CD14-positive monocyte (primary cell): ENCODE results near the gene MEX3C. TPM values are rescaled to one million over a fixed set of nuclear protein-coding genes. Genes with fewer than 3 reads are reported as not detected.

Experiments
- DNase-seq, 3 donors: peaks; one replicate each; pipeline ENCODE4 v3.0.0-alpha.2; 2011 to 2022
- H2AFZ ChIP-seq: 2 replicates; pipeline ENCODE4 v1.6.0; 2012; ENCODE audit warnings: mild to moderate bottlenecking, low read depth, low read length, inconsistent platforms; ENCODE audit not compliant: insufficient read depth, poor library complexity, severe bottlenecking
- H3K27ac ChIP-seq, 2 donors: 1 replicate in 1 of 2; 2 replicates in 1 of 2; pipeline ENCODE4 v1.5.1; 2012 to 2013; ENCODE audit warnings: low read length in 2 of 2, control low read depth in 1 of 2, inconsistent platforms in 1 of 2, low read depth in 1 of 2, mild to moderate bottlenecking in 1 of 2
- H3K27me3 ChIP-seq, 2 donors: one replicate each; pipeline versions ENCODE4 v1.6.0 to v1.6.1; 2011 to 2013; ENCODE audit warnings: low read length in 2 of 2; ENCODE audit not compliant: control insufficient read depth in 2 of 2, insufficient read depth in 2 of 2
- H3K36me3 ChIP-seq, 2 donors: replicated peaks in 1 of 2; 1 replicate in 1 of 2; 2 replicates in 1 of 2; pipeline versions ENCODE4 v1.5.1 to v1.6.1; 2012 to 2013; ENCODE audit warnings: low read length in 2 of 2, control low read depth in 1 of 2, inconsistent platforms in 1 of 2, mild to moderate bottlenecking in 1 of 2; ENCODE audit not compliant: insufficient read depth in 2 of 2, control insufficient read depth in 1 of 2
- H3K4me1 ChIP-seq, 2 donors: 1 replicate in 1 of 2; 2 replicates in 1 of 2; pipeline versions ENCODE4 v1.5.1 to v1.6.1; 2012 to 2013; ENCODE audit warnings: low read length in 2 of 2, control low read depth in 1 of 2, inconsistent platforms in 1 of 2, mild to moderate bottlenecking in 1 of 2, moderate library complexity in 1 of 2; ENCODE audit not compliant: insufficient read depth in 2 of 2, control insufficient read depth in 1 of 2
- H3K4me2 ChIP-seq: replicated peaks from 2 replicates; pipeline ENCODE3; 2012; ENCODE audit warnings: low read length, moderate library complexity, mild to moderate bottlenecking; ENCODE audit not compliant: poor library complexity, severe bottlenecking; ENCODE audit errors: extremely low read depth
- H3K4me3 ChIP-seq, 3 experiments: fragments of 200-600 bp in 1 of 3; sonication (generic) in 1 of 3; replicated peaks in 1 of 3; 1 replicate in 2 of 3; 2 replicates in 1 of 3; pipeline ENCODE4 v1.5.1; 2011 to 2013; ENCODE audit warnings: low read length in 3 of 3, mild to moderate bottlenecking in 3 of 3, control low read depth in 2 of 3, low read depth in 2 of 3, inconsistent platforms in 1 of 3, moderate library complexity in 1 of 3
- H3K79me2 ChIP-seq: 2 replicates; pipeline ENCODE4 v1.6.0; 2012; ENCODE audit warnings: mild to moderate bottlenecking, control low read depth, inconsistent platforms, low read length, moderate library complexity; ENCODE audit not compliant: insufficient read depth
- H3K9ac ChIP-seq: 2 replicates; pipeline ENCODE4 v1.6.0; 2017; ENCODE audit warnings: low read length, mild to moderate bottlenecking; ENCODE audit not compliant: insufficient read depth, poor library complexity, severe bottlenecking
- H3K9me3 ChIP-seq, 2 donors: replicated peaks in 1 of 2; 1 replicate in 1 of 2; 2 replicates in 1 of 2; pipeline versions ENCODE4 v1.5.1 to v1.6.1; 2012 to 2013; ENCODE audit warnings: low read length in 2 of 2, control low read depth in 1 of 2; ENCODE audit not compliant: control insufficient read depth in 1 of 2, insufficient read depth in 1 of 2
- H4K20me1 ChIP-seq: 2 replicates; pipeline ENCODE4 v1.6.0; 2012; ENCODE audit warnings: mild to moderate bottlenecking, low read length, control low read depth, moderate library complexity; ENCODE audit not compliant: insufficient read depth
- H3K27ac Mint-ChIP-seq, 7 donors: one replicate each; pipeline ENCODE4 v1.8.0; 2020; ENCODE audit warnings: mild to moderate bottlenecking in 7 of 7, mixed read lengths in 7 of 7, moderate library complexity in 6 of 7, inconsistent platforms in 2 of 7
- H3K27me3 Mint-ChIP-seq, 3 donors: one replicate each; pipeline ENCODE4 v1.8.0; 2021 to 2022; ENCODE audit warnings: low read depth in 3 of 3, mild to moderate bottlenecking in 3 of 3, mixed read lengths in 3 of 3, moderate library complexity in 3 of 3, inconsistent platforms in 1 of 3
- H3K36me3 Mint-ChIP-seq, 2 donors: one replicate each; pipeline ENCODE4 v1.8.0; 2020; ENCODE audit warnings: mixed read lengths in 2 of 2, inconsistent platforms in 1 of 2, mild to moderate bottlenecking in 1 of 2
- H3K4me1 Mint-ChIP-seq: one replicate; pipeline ENCODE4 v1.8.0; 2020; ENCODE audit warnings: mild to moderate bottlenecking, mixed read lengths
- H3K4me3 Mint-ChIP-seq, 2 donors: one replicate each; pipeline ENCODE4 v1.8.0; 2020; ENCODE audit warnings: mild to moderate bottlenecking in 2 of 2, mixed read lengths in 2 of 2, moderate library complexity in 1 of 2
- H3K9me3 Mint-ChIP-seq, 7 donors: one replicate each; pipeline ENCODE4 v1.8.0; 2020 to 2022; ENCODE audit warnings: mixed read lengths in 7 of 7, mild to moderate bottlenecking in 6 of 7, moderate library complexity in 6 of 7, inconsistent platforms in 2 of 7
- WGBS: methylation state at CpG from one replicate; pipeline ENCODE4 v1.1.5; 2013; ENCODE audit warnings: missing lambda C conversion rate; ENCODE audit not compliant: insufficient coverage; 5-methylcytosine and 5-hydroxymethylcytosine counted together
- intact Hi-C, 2 donors: fragments of 100-400 bp; cut with micrococcal nuclease; formaldehyde crosslinking; loops; one replicate each; pipeline versions ENCODE4 v1.15.0 to v1.15.1; 2023
- polyA plus RNA-seq, 3 donors: library from polyadenylated mRNA; depleted of rRNA in 1 of 3; unstranded in 2 of 3; stranded (reverse) in 1 of 3; fragments of 300-500 nt in 2 of 3; fragments of >200 nt in 1 of 3; fragmentation: Illumina TruSeq in 2 of 3; gene quantifications; 1 replicate in 2 of 3; 2 replicates in 1 of 3; pipeline ENCODE4 v1.2.3, GENCODE V29; 2012 to 2021
- TF ChIP-seq, protein P1 (sequence below): fragments of 200-600 bp; IDR thresholded peaks from one replicate; pipeline ENCODE4 v1.8.0; 2022; ENCODE audit warnings: antibody characterized with exemption, mild to moderate bottlenecking

MEX3C gene
- polyA plus RNA-seq, 3 donors: 2.3 to 41.3 (median 5.2) TPM

DNA sequence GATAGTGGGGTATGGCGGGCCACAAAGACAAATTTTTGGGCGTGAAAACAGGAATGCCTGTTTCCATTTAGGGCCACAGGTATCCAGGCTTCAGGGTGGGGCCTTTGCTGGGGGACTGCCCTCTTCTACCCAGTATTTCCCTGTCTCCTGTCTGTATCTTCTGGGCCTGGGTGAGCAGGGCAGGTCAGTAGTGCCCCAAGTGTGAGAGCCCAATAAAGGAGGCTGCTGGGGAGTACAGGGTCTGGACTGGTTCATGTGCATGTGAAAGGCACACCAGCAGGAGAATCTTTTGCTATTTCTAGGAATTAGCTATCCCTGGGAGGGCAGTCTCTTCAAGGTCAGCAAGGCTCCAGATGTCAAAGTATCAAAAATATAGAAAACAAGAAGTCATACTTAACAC lies 71.5 kb downstream of the MEX3C start:
- no peak overlapping the region for H3K4me3 Mint-ChIP-seq
- intact Hi-C loops: no loop called here
- Histone ChIP-seq H4K20me1 (no peaks in the 10 kb centered on the region), H3K27ac (no peak overlapping the region), H3K9me3 (peaks cover 0 to 19% of the 10 kb centered on the region in 2 donors), H3K4me2 (no peak overlapping the region), H3K36me3 (no peaks in the 10 kb centered on the region), H3K4me3 (no peak overlapping the region), H3K9ac (no peak overlapping the region), H2AFZ (no peak overlapping the region), H3K79me2 (no peaks in the 10 kb centered on the region), H3K27me3 (no peaks in the 10 kb centered on the region), H3K4me1 (no peaks in the 10 kb centered on the region)
- 100% methylated on average over 2 of the region's 2 CpGs for WGBS
- no peak for DNase-seq
- peaks cover 2 to 26% (median 9%) of the 10 kb centered on the region in 7 donors for H3K9me3 Mint-ChIP-seq
- TF ChIP-seq, protein P1, sequence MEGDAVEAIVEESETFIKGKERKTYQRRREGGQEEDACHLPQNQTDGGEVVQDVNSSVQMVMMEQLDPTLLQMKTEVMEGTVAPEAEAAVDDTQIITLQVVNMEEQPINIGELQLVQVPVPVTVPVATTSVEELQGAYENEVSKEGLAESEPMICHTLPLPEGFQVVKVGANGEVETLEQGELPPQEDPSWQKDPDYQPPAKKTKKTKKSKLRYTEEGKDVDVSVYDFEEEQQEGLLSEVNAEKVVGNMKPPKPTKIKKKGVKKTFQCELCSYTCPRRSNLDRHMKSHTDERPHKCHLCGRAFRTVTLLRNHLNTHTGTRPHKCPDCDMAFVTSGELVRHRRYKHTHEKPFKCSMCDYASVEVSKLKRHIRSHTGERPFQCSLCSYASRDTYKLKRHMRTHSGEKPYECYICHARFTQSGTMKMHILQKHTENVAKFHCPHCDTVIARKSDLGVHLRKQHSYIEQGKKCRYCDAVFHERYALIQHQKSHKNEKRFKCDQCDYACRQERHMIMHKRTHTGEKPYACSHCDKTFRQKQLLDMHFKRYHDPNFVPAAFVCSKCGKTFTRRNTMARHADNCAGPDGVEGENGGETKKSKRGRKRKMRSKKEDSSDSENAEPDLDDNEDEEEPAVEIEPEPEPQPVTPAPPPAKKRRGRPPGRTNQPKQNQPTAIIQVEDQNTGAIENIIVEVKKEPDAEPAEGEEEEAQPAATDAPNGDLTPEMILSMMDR: no peak
- no peaks in the 10 kb centered on the region for H3K36me3 Mint-ChIP-seq
- H3K4me1 Mint-ChIP-seq: no peaks in the 10 kb centered on the region
- peaks cover 1 to 4% (median 2%) of the 10 kb centered on the region in 3 donors for H3K27me3 Mint-ChIP-seq
- H3K27ac Mint-ChIP-seq: peak overlapping the region in 1 of 7 donors; percentile 10

Other genes starting within 250 kb of the MEX3C start
- gene ELAC1, start 229.6 kb downstream of the MEX3C start, polyA plus RNA-seq: 10 to 100 TPM in 1 of 3 donors, 1 to 10 TPM in 2; 2.6 to 11.5 (median 4.5) TPM
- 10 to 100 TPM; 21.0 to 34.0 (median 29.1) TPM for gene SMAD4, start 167.5 kb downstream of the MEX3C start, polyA plus RNA-seq